GM12878 (cell line): Measurements from ENCODE around the gene SEC63.

Experiments
- BCL11A ChIP-seq: IDR thresholded peaks from 2 replicates; pipeline ENCODE4 v1.6.1; 2011; ENCODE audit warnings: low read depth, low read length
- KDM1A ChIP-seq: fragments of 200-600 bp; sonication (generic); IDR thresholded peaks from 2 replicates; pipeline ENCODE4 v1.6.1; 2016; ENCODE audit warnings: borderline replicate concordance
- LARP7 ChIP-seq: fragments of 450-650 bp; IDR thresholded peaks from 2 replicates; pipeline ENCODE4 v1.6.1; 2017; ENCODE audit warnings: mild to moderate bottlenecking
- PAX8 ChIP-seq: fragments of 450-650 bp; IDR thresholded peaks from 2 replicates; pipeline ENCODE4 v1.6.1; 2017; ENCODE audit warnings: mild to moderate bottlenecking, moderate library complexity
- RBBP5 ChIP-seq: fragments of 200-600 bp; sonication (generic); conservative IDR thresholded peaks from 2 replicates; pipeline ENCODE4 v1.6.1; 2016
- SIX5 ChIP-seq: IDR thresholded peaks from 2 replicates; pipeline ENCODE4 v1.6.1; 2011; ENCODE audit warnings: mild to moderate bottlenecking, low read depth, low read length, moderate library complexity; ENCODE audit not compliant: severe bottlenecking
- ZZZ3 ChIP-seq: IDR thresholded peaks from 2 replicates; pipeline ENCODE4 v1.6.1; 2011; ENCODE audit warnings: low read depth; ENCODE audit not compliant: control insufficient read depth, insufficient read length
- TF ChIP-seq, protein P1 (sequence below), 3 experiments: IDR thresholded peaks in 2 of 3; conservative IDR thresholded peaks in 1 of 3; 2 replicates each; pipeline ENCODE4 v1.5.1; 2011; ENCODE audit warnings: low read depth in 3 of 3, low read length in 3 of 3, mild to moderate bottlenecking in 3 of 3, control low read depth in 2 of 3, moderate library complexity in 2 of 3, inconsistent platforms in 1 of 3, mixed read lengths in 1 of 3; ENCODE audit not compliant: control insufficient read depth in 2 of 3, insufficient read depth in 1 of 3; ENCODE audit errors: extremely low read depth in 1 of 3
- TF ChIP-seq, protein P2 (sequence below): fragments of 450-650 bp; formaldehyde crosslinking; IDR thresholded peaks from 2 replicates; pipeline ENCODE4 v1.5.0; 2022; ENCODE audit warnings: mild to moderate bottlenecking, missing genetic modification characterization

DNA sequence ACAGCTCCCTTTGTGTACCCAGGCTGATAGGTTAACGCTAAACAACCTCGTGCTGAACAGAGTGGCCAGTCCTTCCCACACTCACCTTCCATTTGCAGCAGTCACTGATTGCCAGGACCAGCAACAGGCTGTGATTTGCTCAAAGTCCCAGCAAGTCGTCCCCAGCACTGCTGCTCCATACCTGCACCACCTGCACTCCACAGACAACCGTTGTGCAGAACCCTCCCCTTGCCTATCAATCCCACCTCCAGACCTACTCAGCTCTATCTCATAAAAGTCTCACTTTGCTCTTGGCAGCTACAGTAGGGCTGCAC is 90.7 kb downstream of the SEC63 start:
- TF ChIP-seq ZZZ3 (no peak), LARP7 (no peak), SIX5 (no peak), RBBP5 (no peak), BCL11A (no peak), KDM1A (no peak), PAX8 (no peak)
- TF ChIP-seq, protein P1, sequence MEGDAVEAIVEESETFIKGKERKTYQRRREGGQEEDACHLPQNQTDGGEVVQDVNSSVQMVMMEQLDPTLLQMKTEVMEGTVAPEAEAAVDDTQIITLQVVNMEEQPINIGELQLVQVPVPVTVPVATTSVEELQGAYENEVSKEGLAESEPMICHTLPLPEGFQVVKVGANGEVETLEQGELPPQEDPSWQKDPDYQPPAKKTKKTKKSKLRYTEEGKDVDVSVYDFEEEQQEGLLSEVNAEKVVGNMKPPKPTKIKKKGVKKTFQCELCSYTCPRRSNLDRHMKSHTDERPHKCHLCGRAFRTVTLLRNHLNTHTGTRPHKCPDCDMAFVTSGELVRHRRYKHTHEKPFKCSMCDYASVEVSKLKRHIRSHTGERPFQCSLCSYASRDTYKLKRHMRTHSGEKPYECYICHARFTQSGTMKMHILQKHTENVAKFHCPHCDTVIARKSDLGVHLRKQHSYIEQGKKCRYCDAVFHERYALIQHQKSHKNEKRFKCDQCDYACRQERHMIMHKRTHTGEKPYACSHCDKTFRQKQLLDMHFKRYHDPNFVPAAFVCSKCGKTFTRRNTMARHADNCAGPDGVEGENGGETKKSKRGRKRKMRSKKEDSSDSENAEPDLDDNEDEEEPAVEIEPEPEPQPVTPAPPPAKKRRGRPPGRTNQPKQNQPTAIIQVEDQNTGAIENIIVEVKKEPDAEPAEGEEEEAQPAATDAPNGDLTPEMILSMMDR (IDR thresholded peaks at IDR 0.05 in 2 of 3, conservative IDR thresholded peaks at IDR 0.05 in 1 of 3; ENCODE audit: control insufficient read depth in 2 of 3, extremely low read depth in 1 of 3, insufficient read depth in 1 of 3, low read depth in 3 of 3, low read length in 3 of 3): no peak
- TF ChIP-seq, protein P2, sequence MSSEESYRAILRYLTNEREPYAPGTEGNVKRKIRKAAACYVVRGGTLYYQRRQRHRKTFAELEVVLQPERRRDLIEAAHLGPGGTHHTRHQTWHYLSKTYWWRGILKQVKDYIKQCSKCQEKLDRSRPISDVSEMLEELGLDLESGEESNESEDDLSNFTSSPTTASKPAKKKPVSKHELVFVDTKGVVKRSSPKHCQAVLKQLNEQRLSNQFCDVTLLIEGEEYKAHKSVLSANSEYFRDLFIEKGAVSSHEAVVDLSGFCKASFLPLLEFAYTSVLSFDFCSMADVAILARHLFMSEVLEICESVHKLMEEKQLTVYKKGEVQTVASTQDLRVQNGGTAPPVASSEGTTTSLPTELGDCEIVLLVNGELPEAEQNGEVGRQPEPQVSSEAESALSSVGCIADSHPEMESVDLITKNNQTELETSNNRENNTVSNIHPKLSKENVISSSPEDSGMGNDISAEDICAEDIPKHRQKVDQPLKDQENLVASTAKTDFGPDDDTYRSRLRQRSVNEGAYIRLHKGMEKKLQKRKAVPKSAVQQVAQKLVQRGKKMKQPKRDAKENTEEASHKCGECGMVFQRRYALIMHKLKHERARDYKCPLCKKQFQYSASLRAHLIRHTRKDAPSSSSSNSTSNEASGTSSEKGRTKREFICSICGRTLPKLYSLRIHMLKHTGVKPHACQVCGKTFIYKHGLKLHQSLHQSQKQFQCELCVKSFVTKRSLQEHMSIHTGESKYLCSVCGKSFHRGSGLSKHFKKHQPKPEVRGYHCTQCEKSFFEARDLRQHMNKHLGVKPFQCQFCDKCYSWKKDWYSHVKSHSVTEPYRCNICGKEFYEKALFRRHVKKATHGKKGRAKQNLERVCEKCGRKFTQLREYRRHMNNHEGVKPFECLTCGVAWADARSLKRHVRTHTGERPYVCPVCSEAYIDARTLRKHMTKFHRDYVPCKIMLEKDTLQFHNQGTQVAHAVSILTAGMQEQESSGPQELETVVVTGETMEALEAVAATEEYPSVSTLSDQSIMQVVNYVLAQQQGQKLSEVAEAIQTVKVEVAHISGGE: no peak
